Measurements from ENCODE around the gene NTM.

Gene NTM

GRCh38 chr11:131884461-131885073 lies 514.2 kb downstream of the NTM start:
- peak; percentile 54 for DNase-seq

- peak; percentile 50 for DNase-seq
Measured at GRCh38 chr11:131885431-131885830, 515.0 kb downstream of the NTM start.

- DNase-seq: peak; percentile 91
Measured at GRCh38 chr11:131886201-131886600, 515.8 kb downstream of the NTM start.

- peak; percentile 72 for DNase-seq
Measured at GRCh38 chr11:131888230-131888855, 517.9 kb downstream of the NTM start.

- DNase-seq: peak; percentile 99
Measured at GRCh38 chr11:131889146-131889577, 518.7 kb downstream of the NTM start.

GRCh38 chr11:131889760-131890581 lies 519.6 kb downstream of the NTM start:
- DNase-seq: peak; percentile 88

GRCh38 chr11:131893103-131893890 lies 522.9 kb downstream of the NTM start:
- DNase-seq: no peak

- DNase-seq: peak; percentile 79
Measured at GRCh38 chr11:131893988-131894387, 523.6 kb downstream of the NTM start.

GRCh38 chr11:131894615-131895544 lies 524.5 kb downstream of the NTM start:
- peak; percentile 93 for DNase-seq

- DNase-seq: no peak
Measured at GRCh38 chr11:131895865-131896264, 525.5 kb downstream of the NTM start.

GRCh38 chr11:131896978-131897615 lies 526.7 kb downstream of the NTM start:
- peak; percentile 38 for DNase-seq

- DNase-seq: no peak
Measured at GRCh38 chr11:131897956-131898355, 527.5 kb downstream of the NTM start.

- DNase-seq: no peak
Measured at GRCh38 chr11:131898949-131899348, 528.5 kb downstream of the NTM start.

GRCh38 chr11:131899950-131900580 lies 529.6 kb downstream of the NTM start:
- no peak for DNase-seq

- no peak for DNase-seq
Measured at GRCh38 chr11:131902421-131902820, 532.0 kb downstream of the NTM start.

- no peak for DNase-seq
Measured at GRCh38 chr11:131903074-131903473, 532.7 kb downstream of the NTM start.

GRCh38 chr11:131904756-131905155 lies 534.3 kb downstream of the NTM start:
- peak; percentile 35 for DNase-seq

- no peak for DNase-seq
Measured at GRCh38 chr11:131906963-131907362, 536.5 kb downstream of the NTM start.

GRCh38 chr11:131907371-131907770 lies 537.0 kb downstream of the NTM start:
- peak; percentile 27 for DNase-seq

- no peak for DNase-seq
Measured at GRCh38 chr11:131908316-131908715, 537.9 kb downstream of the NTM start.
